GM19035 (cell line): Measurements from ENCODE around the gene C16orf89.
A peak's percentile ranks its signal among the peaks of the same experiment; 100 is the strongest.
"Not testable (repeated sequence)": the region's sequence is repeated elsewhere in the genome, so short reads cannot be mapped to it uniquely, and the experiment has no call there.

Source experiments
- ATAC-seq: cut with Tn5 transposase; IDR thresholded peaks from one replicate; pipeline ENCODE4 v1.9.1; 2021; ENCODE audit not compliant: unreplicated experiment

Gene C16orf89, protein sequence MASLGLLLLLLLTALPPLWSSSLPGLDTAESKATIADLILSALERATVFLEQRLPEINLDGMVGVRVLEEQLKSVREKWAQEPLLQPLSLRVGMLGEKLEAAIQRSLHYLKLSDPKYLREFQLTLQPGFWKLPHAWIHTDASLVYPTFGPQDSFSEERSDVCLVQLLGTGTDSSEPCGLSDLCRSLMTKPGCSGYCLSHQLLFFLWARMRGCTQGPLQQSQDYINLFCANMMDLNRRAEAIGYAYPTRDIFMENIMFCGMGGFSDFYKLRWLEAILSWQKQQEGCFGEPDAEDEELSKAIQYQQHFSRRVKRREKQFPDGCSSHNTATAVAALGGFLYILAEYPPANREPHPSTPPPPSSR

DNA sequence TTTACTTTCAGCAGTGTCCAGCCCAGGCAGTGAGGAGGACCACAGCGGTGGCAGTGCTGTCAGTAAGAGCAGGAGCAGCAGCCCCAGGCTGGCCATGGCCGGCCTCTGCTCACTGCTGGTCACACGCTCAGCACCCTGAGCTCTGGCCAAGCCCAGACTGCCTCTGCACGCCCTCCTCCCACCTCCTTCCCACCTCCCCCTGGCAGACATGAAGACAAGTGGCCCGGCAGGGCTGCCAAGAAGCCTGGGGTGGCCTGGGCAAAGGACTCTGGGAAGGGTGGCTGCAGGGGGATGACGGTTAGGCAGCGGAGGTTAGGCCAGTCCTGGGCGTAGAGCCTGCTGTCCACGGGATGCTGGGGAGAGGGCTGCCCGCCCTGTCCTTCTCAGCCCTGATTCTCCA is at the start of gene C16orf89:
Gene C16orf89, minus strand, starts transcription at position 144 of the 400 bp plus-strand sequence. Its CDS starts 48 bp downstream, at position 96.
- ATAC-seq = no peak

DNA sequence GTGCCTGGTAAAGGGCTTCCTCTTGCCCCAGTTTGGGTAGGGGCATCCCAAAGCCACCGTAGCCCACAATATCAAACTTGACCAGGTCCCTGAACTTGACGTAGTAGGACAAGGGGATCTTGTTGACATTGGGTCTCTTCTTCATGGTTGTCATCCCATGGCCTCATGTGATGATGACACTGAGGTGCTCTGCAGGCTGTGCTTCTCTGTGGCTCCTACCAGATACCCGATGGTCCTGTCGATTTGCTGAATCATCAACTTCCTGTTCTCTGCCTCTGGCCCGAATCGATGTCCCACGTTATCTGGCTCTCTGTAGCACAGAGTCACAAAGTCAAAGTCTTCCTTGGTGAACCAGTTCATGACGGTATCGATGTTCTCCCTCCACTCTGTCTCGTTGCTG is 45.2 kb upstream of the C16orf89 start:
- ATAC-seq = not testable (repeated sequence)

DNA sequence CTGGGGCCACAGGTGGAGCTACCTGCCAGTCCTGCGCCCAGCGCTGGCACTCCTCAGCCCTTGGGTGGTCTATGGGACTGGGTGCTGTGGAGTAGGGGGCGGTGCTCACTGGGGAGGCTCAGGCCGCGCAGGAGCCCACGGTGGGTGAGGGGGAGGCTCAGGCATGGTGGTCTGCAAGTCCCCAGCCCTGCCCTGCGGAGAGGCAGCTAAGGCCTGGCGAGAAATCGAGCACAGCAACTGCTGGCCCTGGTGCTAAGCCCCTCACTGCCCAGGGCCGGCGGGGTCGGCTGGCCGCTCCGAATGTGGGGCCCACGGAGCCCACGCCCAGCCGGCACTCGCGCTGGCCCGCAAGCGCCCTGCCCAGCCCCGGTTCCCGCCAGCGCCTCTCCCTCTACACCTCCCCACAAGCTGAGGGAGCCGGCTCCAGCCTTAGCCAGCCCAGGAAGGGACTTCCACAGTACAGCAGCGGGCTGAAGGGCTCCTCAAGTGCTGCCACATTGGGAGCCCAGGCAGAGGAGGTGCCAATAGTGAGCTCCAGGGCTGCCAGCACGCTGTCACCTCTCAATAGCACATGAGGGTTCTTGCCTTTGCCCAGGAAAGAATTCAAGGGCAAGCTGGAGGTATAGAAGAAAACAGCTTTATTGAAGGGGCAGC is 42.9 kb upstream of the C16orf89 start:
- ATAC-seq = no peak

DNA sequence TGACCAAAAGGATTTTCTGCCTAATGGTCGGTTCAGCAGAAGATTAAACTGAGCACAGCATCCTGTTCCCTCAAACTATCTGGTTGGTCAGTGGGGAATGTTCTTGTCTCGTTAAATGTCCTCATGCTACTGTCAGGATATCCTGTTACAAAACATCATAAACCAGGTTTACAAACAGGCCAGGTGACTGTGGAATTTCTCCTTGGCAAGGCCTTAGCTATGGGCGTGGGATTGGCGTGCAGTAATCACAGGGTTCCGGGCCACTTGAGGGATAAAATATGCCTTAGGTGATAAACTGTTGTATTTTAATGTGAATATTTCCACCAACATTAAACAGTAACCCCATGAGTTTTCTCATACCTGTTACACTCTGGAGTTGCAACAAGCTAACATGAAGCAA is 39.3 kb upstream of the C16orf89 start:
- not testable (repeated sequence) for ATAC-seq

DNA sequence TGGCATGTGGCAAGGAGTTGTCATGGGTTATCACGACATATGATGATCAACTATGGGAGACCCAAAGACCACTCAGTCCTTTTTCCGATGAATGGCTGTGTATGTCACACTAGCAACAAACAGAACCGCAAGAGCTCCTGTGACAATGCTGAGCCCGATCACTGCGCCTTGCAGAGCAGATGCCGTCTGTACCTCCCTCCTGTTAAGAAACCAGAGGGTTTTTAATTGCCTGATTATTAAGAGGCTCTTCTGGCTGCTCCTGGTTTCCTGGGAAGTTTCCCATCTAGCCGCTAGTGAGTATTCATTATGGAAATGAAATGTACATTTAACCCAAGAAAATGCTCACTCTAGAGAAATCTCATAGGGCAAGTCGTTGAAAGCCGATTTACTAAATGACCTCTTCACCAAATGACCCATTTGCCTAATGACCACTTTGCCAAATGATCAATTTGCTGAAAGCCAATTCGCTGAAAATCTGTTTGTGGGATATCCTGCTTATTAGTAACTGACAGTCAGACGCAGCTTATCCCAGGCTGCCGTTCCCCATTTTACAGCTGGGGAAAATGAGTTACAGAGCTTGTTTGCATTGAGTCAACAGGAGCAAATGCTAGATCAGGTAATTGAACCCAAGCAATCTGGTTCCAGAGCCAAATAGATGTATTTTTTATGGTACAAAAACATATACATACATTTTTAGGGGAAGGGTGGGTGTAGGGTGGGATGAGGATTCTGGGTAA is 37.7 kb upstream of the C16orf89 start:
- ATAC-seq = not testable (repeated sequence)

DNA sequence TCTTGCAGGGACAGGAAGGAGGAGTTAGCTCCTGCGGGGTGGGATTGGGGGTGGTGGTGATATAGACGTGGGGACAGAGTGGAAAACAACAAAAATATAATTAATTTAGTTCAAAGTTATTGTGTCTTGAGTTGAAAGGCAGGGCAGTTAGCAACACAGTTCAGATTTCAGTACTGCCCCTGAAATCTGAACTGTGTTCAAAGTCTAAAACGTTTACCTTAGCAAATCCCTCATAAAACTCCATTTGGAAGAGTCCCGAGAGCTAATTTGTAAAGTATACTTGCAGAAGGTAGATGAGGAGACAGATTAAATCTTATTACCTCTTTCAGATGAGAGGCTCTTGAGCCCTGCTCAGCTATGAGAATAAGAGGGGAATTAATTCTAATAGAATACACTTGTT is 33.4 kb upstream of the C16orf89 start:
- not testable (repeated sequence) for ATAC-seq

DNA sequence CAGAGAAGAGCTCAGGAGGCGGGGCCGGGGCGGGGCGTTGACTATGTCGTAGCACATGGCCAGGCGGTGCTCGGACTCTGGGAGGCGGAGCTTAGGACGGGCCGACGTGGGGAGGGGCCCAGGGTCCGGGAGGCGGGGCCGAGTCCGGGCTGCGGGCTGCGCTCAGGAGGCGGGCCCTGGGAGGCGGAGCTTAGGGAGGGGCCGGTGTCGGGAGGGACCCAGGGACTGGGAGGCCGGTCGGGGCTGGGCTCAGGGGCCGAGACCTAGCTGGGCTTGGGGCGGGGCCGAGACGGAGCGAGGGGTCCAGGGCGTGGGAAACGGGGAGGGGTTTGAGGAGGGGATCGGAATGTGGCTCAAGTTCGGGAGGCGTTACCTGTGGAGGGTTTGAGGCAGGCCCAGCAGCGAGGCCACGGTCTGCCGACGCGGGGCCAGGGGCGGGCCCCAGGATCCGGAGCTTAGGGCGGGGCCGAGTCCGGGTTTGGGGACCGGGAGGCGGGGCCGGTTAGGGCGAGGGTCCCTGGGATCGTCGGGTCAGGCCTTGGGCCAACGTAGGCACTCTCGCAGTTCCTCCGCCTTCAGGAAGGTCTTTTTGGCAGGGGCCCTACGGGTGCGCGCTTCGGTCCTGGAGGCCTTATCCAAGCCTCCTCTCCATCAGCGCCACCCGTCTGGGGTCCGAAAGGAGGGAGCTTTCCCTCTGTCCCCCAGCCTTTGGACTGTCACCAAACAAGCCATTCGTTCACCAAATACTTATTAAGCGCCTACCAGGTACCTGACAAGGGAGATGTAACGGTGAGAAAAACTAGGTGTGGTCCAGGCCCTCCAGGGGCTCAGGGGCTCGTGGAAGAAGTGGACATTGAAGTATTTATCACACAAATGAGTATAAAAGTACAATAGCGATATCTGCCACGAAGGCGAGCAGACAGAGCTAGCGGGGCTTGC is 32.7 kb upstream of the C16orf89 start:
- peak; percentile 75 for ATAC-seq

DNA sequence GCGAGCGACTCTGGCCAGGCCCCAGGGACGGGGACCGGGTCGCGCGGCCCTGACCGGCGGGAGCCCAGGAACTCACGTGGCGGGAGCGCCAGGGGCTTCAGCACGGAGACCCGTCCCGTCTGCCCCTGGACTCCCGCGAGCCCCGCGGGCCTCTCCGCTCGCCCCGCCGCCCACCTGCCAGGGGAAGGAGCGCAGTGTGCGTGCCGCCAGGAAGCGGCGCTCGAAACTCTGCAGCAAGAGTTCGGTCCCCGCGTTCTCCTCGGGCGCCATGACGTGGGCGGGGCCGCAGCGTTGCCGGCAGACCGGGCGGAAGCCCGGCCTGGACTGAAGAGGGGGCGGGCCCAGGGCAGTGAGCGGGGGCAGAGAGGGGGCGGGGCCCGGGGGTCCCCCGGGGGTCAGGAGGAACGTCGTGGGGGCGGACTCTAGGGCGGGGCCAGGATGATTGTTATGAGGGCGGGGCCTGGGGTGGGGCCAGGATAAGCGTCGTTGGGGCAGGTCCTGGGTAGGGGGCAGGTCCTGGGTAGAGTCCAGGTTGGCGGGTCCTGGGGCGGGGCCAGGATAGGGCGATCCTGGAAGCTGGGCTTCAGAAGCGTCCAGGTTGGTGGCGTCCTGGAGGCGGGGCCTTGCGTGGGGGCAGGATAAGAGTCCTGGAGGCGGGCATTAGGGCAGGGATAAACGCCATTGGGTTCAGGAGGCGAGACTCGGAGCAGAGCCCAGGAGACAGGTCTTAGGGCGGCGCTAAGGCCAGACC is 31.9 kb upstream of the C16orf89 start, which contains the start of gene EEF2KMT:
Gene EEF2KMT, minus strand, starts transcription at position 326 of the 751 bp plus-strand sequence. Its CDS starts 56 bp downstream, at position 270.
- peak; percentile 96 for ATAC-seq

DNA sequence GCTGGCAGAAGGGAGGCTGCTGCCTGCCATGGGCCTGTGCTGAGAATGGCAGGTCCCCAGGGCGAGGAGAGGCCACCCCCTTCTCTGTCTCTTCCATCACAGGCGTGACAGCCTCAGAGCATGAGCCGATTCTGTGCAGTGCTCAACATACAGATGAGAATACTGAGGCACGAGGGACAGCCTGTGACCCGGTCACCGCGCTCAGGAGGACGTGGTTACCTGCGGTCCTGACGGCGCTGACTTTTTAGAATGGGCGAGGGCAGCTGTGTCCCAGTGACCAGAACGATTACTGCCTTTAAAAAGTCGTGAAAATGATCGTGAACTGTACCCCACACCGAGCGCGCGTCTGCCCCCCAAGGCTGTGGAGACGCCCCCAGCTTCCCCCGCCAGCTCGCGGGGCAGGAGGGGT is 31.3 kb upstream of the C16orf89 start:
- ATAC-seq = not testable (repeated sequence)

DNA sequence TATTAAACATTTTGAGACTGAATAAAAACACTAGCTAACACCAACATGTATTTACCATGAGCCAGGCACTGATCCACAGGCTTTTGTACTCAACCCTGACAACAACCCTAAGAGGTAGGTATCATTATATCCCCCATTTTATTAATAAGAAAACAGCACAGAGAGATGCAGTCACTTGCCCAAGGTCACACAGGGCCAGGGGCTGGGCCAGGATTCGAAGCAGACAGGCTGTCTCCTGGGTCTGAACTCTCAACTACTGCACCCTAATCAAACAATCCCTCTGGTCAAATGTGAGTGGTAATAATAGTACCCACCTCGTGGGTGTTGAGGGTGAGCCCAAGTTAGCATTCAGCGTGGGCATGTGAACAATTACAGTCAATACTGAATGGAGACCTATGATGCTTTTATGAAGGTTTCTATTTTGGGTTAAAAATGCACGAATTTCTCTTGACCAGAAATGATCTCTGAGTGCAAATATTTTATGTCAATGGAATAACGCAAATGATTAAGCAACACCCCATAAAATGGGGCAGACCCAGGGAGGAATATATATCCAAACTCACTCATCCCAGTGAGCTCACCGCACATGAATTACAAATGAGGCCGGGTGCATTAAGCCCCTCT is 30.8 kb upstream of the C16orf89 start:
- not testable (repeated sequence) for ATAC-seq

DNA sequence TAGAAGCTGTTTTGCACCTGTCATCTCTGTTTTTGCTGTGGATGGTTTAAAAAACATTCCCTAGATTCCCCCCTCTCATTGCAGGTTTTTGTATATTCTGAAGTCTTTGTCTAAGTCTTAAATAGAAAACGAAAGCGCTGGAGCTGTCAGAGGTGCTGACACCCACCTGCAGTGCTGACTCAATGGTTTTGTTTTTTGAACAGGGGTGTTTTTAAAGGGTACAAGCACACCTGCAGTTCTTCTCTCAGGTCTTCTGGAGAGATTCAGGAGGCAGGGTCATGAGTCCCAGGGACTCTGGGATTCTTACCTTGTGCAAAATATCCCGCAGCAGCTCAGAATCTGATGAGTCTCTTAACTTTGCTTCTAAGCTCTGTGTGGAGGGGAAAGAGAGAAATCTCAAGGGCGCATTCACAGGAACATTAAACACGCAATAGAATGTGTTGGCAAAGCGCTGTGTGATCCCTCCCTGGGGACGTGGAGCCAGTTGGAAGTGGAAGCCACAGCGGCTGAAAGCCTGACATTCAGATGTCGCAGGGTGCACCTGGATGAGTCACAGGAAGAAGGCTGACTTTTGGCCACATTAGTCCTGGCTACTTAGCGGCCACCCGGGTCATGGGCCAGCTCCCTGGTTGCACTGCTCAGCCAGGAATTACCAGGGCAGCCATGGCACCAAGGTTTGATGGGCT is 29.5 kb upstream of the C16orf89 start:
- not testable (repeated sequence) for ATAC-seq

DNA sequence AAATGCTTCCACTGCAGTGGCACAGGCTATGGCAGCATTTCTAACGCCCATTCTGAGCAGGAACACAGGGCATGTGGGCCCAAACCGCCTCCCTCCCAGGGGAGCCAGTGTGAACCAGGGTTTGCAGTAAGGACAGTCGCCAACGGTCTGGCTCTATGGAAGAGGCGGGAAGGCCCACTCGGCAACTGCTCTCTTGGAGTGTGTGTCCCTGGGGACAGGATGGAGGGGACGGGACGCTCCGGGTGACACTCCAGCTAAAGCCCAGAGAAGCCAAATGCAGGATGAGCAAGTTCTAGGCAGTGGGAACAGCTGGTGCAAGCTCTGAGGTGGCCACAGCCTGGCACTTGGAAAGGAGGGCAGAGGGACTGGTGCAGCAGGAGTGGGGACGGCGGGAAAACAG is 28.0 kb upstream of the C16orf89 start:
- ATAC-seq = not testable (repeated sequence)

DNA sequence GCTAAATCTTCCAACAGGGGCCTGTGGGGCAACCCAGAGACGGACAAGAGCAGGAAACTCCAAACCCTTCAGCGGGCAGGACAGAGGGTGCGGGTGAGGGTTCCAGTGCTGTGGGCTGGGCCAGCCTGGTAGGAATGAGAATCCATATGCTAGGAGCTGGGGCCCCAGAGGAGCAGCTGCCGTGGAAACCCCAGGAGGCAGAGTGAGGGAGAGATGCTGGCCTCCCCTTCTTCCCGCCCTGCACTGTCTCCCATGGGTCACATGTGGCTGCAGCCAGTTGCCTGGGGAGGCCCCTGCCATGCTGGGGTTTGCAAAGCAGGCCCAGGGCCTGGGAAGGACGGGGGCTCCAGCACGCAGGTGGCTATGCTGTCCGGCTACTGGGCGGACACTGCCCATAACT is 27.3 kb upstream of the C16orf89 start:
- not testable (repeated sequence) for ATAC-seq

DNA sequence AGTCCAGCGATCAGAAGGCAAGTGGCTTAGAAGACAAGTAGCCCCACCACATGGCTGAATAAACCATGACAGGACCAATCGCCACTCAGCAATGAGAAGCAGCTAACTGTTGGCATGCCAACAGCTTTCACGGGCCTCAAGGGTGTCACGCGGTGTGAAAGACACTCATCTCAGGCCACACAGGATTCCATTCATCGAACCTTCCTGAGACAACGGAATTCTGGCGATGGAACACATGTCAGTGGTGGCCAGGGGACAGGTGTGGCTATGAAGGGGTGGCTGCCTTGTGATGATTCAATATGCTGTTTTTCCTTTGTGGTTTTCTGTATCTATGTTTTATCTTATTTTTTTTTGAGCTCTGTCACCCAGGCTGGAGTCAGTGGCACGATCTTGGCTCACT is 24.8 kb upstream of the C16orf89 start:
- not testable (repeated sequence) for ATAC-seq

DNA sequence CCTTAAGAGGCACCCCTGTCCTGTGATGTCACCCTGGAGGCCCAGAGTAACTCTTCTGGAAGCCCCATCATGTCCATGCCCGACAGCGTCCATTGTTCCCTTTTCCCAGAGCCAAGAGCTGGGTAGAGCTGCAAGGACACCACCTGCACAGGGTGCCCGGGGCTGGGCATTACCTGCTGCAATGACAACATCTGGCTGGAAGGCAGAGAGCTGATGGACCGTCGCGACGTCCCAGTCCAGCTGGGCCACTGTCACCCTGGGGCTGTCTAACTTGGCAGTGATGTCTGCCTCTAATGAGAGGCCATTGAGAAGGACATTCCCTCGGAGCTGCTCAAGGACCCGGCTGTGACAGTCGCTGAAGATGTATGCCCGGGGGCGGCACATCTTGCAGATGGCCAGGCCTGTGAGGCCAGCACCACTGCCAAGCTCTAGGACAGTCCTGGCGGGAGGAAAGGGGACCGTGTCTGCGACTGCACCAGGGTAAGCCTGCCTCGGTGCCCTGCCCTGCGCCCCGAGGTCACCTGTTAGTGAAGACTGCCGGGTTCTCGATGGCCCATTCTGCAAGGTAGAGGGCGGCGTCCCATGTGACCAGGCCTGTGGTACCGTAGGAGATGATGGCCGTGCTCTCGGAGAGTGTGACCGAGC is 24.3 kb upstream of the C16orf89 start:
- not testable (repeated sequence) for ATAC-seq

DNA sequence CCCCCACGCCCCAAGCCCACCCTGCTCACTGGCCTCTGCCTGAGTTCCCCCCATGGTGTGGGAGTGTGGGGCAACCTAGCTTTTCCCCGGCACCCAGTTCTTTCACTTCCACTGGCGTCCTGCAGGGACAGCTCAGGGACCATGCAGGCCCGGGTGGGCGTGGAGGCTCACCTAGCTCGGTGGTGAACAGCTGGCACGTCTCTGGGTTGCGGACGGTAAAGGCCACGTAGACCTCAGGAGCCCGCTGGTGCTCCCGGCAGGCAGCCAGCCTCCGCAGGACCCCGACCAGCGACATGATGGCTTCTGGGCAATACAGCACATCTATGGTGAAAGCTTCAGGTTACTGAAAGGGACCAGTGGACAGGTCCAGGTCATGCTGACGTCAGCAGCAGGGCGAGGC is 23.2 kb upstream of the C16orf89 start:
- not testable (repeated sequence) for ATAC-seq

DNA sequence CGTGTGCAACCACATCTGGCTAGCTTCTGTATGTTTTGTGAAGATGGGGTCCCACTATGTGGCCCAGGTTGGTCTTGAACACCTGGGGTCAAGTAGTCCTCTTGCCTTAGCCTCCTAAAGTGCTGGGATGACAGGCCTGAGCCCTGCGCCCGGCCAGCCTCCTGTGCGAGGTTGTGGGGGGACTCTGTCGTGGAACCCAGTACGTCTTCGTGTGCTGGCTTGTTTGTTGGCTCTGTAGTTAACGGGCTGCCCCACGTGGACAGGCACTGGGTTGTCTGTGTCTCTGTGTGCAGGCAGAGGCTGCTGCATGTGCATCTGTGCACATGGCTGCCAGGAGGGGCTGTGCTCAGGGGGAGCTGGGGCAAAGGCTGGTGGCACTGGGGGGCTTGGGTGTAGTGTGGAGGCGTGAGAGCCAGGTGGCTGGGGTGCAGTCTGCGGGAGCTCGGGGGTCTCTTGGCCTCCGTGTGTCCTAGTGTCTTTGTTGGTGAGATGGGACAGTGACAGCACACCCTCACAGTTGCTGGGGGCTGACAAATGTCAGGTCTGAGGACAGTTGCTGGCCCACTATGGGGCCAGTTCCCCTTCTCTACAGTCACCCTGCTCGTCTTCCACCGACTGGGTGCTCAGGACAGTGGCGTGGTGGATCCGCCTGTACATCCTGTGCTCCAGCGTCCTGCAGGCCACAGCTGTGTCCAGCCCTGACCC is 22.5 kb upstream of the C16orf89 start:
- not testable (repeated sequence) for ATAC-seq
